Ramos (cell line): Measurements from ENCODE around the gene EPB41L4A.
"Not testable (repeated sequence)": the region's sequence is repeated elsewhere in the genome, so short reads cannot be mapped to it uniquely, and the experiment has no call there.

ENCODE experiments used
- in situ Hi-C: fragments of 300-500 bp; cut with MboI; formaldehyde crosslinking; loops from one replicate; pipeline ENCODE4 v1.14.3; 2022; ENCODE audit warnings: low sequenced_read_pairs; ENCODE audit not compliant: unreplicated experiment

Gene EPB41L4A

DNA sequence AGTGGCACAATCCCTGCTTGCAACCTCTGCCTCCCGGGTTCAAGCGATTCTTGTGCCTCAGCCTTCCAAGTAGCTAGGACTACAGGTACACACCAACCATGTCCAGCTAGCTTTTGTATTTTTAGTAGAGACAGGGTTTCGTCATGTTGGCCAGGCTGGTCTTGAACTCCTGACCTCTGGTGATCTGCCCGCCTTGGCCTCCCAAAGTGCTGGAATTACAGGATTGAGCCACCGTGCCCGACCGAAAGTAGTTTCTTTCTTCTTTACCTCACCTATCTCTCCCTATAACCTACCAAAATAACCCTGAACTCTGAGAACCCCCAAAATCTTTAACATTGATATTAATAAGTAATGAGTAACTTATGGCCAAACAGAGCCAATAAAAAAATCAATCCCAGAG is 196.1 kb downstream of the EPB41L4A start:
- in situ Hi-C loops: not testable (repeated sequence)

GRCh38 chr5:112221128-112221527 is 197.9 kb downstream of the EPB41L4A start:
- in situ Hi-C loops: no loop called here

DNA sequence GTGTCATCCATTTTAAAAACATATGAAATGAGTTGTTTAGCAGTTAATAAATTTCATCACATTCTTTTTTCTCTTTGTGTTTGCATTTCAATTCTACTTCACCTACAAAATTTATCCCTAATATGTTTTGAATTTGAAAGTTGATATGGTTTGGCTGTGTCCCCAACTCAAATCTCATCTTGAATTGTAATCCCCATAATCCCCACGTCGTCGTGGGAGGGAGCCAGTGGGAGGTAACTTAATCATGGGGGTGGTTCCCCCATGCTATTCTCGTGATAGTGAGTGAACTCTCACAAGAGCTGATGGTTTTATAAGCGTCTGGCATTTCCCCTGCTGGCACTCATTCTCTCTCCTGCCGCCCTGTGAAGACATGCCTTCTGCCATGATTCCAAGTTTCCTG is 200.1 kb downstream of the EPB41L4A start:
- in situ Hi-C loops: no loop called here

GRCh38 chr5:112217843-112218579 is 201.1 kb downstream of the EPB41L4A start:
- in situ Hi-C loops: no loop called here

DNA sequence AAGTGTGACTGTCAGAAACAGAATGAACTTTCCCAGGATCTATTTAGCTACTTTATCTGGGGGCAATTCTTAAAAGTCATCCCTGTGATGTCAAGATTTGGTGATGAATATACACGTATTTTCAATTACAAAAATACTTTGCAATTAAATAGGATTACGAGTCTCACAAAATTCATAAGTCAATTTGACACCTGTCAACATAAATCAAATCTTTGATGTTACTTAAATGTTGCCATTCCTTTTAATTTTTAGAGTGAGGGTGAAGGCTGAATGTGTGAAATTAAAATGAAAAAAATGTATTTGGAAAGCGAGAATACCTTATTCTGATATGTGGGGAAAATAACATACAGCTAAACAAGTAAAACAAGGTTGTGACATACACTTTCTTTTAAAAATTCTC is 202.9 kb downstream of the EPB41L4A start:
- in situ Hi-C loops: no loop called here

DNA sequence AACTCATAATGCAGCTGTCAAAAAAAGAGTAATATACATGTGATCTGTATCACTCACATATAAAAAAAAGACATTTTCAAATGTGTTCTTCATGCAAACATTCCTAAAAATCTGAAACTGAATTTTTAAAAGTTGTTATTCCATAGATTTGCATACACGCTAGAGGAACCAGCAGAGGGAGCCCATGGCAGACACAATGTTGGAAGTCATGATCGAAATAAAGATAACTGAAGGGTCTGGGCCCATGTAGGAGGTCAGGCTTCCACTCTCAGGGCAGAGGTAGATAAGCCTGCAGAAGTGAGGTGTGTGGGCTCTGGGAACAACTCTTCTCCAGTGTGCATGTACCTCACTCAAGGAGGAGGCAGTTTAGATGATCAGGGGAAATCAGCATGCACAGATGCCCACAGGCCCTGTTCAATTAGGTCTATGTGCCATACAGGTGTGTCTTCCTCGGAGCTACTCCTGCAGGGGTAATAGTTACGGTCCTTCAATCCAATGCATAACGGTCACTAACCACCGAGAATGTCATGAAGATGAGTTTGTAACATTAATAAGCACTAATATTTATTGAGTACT is 208.6 kb downstream of the EPB41L4A start:
- in situ Hi-C loops: no loop called here

GRCh38 chr5:112208699-112209615 is 210.1 kb downstream of the EPB41L4A start:
- in situ Hi-C loops: no loop called here

DNA sequence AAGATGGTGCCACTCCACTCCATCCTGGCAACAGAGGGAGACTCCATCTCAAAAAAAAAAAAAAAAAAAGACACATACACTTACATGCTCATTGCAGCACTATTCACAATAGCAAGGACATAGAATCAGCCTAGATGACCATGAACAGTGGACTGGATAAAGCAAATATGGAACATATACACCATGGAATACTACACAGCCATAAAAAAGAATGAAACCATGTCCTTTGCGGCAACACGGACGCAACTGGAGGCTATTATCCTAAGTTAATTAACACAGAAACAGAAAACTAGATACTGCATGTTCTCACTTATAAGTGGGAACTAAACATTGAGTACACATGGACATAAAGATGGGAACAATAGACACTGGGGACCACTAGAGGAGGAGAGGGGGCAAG is 210.9 kb downstream of the EPB41L4A start:
- in situ Hi-C loops: not testable (repeated sequence)

- in situ Hi-C loops: no loop called here
Observed at GRCh38 chr5:112205846-112206245, 213.2 kb downstream of the EPB41L4A start.

DNA sequence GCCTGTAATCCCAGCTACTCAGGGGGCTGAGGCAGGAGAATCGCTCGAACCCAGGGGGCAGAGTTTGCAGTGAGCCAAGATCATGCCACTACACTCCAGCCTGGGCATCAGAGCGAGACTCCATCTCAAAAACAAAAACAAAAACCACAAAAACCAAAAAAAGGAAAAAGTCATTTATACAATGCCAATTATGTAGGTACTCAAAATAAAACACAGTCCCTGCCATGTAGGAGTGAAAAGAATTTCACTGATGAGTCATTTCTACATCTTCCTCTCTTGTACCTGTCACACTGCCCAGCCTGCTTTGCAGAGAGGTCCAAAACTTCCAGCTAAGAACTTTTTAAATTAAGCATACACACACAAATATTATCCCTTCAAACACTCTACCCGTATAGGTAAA is 215.8 kb downstream of the EPB41L4A start:
- in situ Hi-C loops: no loop called here

- in situ Hi-C loops: no loop called here
Observed at GRCh38 chr5:112202694-112203093, 216.4 kb downstream of the EPB41L4A start.

- in situ Hi-C loops: no loop called here
Observed at GRCh38 chr5:112201141-112201540, 217.9 kb downstream of the EPB41L4A start.

GRCh38 chr5:112200131-112200530 is 218.9 kb downstream of the EPB41L4A start:
- in situ Hi-C loops: no loop called here

- in situ Hi-C loops: no loop called here
Observed at GRCh38 chr5:112196584-112196983, 222.5 kb downstream of the EPB41L4A start.

- in situ Hi-C loops: no loop called here
Observed at GRCh38 chr5:112195924-112196323, 223.2 kb downstream of the EPB41L4A start.

DNA sequence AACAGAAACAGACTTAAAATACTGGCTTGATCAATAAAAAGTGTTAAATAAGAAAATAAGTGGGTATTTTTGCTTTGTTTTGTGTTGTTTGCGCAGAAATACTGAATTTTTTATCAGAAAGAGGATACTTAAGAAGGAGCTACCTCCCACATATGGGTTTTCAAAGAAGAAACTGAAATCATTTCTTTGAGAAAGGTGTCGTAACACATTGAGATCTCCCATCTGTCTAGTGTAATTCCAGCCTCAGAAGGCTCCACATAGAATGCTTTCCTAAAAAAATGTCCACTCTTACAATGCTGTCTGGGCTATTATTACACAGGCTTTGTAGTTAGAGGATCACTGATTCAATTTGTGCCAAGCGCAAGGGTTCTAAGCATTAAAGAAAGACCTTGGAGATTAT is 226.2 kb downstream of the EPB41L4A start:
- in situ Hi-C loops: no loop called here

DNA sequence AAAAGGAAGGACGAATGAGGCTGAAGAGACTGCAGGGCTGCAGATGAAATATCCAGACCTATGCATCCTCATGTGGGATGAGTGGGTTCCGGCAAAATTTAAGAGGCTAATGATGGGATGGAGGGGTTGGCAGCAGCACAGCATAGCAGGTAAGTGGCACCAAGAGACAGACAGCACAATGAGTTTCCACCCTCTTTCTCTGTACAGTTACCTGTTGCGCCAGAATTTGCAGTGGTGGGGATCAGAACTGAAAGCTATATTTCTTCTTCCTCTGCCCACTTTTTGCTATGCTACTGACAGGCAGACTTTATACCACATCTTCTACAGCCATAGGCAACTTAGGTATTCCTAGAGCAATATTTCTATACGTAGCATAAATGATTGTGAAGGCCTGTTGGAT is 227.0 kb downstream of the EPB41L4A start:
- in situ Hi-C loops: no loop called here

- in situ Hi-C loops: no loop called here
Observed at GRCh38 chr5:112189391-112189790, 229.7 kb downstream of the EPB41L4A start.

DNA sequence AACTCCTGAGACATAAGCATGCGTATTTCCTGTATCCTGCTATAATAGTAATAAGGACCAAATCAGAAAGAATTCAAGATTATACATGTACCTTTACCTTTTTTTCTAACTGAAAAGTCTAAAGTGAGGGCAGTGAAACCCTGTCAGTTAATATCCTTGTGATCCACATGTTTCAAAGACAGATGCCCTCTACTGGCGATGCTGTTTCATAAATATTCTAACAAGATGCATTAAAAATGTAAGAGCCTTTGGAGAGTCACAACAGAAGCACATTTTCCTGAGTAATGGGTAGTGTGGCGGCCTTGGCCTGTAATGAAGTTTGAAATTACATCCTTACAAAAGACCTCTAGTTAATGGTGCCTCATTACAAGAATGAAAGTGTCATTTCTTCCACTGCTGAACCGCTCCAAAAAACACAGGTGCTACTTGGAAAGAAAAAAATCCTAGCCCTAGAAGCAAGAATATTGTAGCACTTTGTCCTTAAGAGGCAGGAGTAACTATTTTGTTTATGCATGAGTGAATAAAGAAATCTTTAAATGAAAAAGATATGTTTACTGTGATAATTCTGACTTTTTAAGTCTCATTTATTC is 232.6 kb downstream of the EPB41L4A start:
- in situ Hi-C loops: no loop called here

DNA sequence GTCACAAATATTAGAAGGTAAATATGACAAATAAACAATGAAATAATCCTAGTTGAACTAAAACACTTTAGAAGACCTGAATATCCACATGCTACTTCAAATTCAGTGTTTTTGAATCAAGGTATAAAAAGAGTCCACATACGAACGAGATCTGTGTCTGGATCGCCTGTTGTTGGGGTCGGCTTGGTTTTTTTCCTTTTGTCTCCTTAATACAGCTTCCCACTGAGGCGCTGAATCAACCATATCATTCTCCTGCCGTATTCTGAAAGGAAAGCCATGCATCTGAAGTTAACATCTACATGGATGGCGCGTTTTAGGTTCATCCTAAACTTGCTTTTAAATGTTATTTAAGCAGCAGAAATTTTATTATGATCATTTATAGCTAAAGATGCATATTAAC is 235.2 kb downstream of the EPB41L4A start:
- in situ Hi-C loops: no loop called here
